H1 (cell line): ENCODE results near the gene LRRTM4. TPM values are rescaled to one million over a fixed set of nuclear protein-coding genes. Genes with fewer than 3 reads are reported as not detected.

ENCODE experiments used
- CTCF ChIA-PET: fragments of 300-600 bp; sonication (Branson Sonifier 250); formaldehyde crosslinking; loops from one replicate; lab custom pipeline; 2021; ENCODE audit not compliant: partially characterized antibody; lab: Charles Lee
- POLR2A ChIA-PET: fragments of 300-600 bp; sonication (Branson Sonifier 250); formaldehyde crosslinking; loops from one replicate; lab custom pipeline; 2021; ENCODE audit warnings: inconsistent platforms; ENCODE audit not compliant: partially characterized antibody; lab: Charles Lee
- DNase-seq, 2 experiments: peaks; one replicate each; pipeline versions ENCODE4 v3.0.0 to v3.0.0-alpha.2; 2010 to 2022; ENCODE audit warnings: low spot score in 2 of 2, low read depth in 1 of 2, mixed read lengths in 1 of 2
- FAIRE-seq: peaks from 2 replicates; lab custom pipeline; 2011; peaks lifted over from hg19 to GRCh38; lab: Jason Lieb, UNC
- H2AFZ ChIP-seq: 2 replicates; pipeline ENCODE4 v1.8.1; 2012; ENCODE audit warnings: low read length, inconsistent platforms
- H2AK5ac ChIP-seq: 2 replicates; pipeline ENCODE4 v1.6.1; 2013; ENCODE audit warnings: low read depth, low read length
- H2BK120ac ChIP-seq: replicated peaks from 2 replicates; pipeline ENCODE3; 2013; ENCODE audit warnings: low read depth, low read length, inconsistent platforms
- H2BK12ac ChIP-seq: 2 replicates; pipeline ENCODE4 v1.6.1; 2013; ENCODE audit warnings: low read depth, low read length
- H2BK15ac ChIP-seq: 2 replicates; pipeline ENCODE4 v1.6.1; 2013; ENCODE audit warnings: low read length
- H2BK20ac ChIP-seq: 2 replicates; pipeline ENCODE4 v1.6.1; 2013; ENCODE audit warnings: low read length
- H2BK5ac ChIP-seq: 2 replicates; pipeline ENCODE4 v1.6.1; 2013; ENCODE audit warnings: low read depth, low read length
- H3K14ac ChIP-seq: 2 replicates; pipeline ENCODE4 v1.6.1; 2013; ENCODE audit warnings: inconsistent platforms; ENCODE audit not compliant: insufficient read length
- H3K18ac ChIP-seq: 2 replicates; pipeline ENCODE4 v1.6.1; 2013; ENCODE audit warnings: low read length; ENCODE audit errors: extremely low read depth
- H3K23ac ChIP-seq: 2 replicates; pipeline ENCODE4 v1.6.1; 2013; ENCODE audit warnings: inconsistent platforms; ENCODE audit not compliant: insufficient read length
- H3K23me2 ChIP-seq: 2 replicates; pipeline ENCODE4 v1.6.1; 2013; ENCODE audit warnings: low read depth, low read length
- H3K27ac ChIP-seq: 2 replicates; pipeline ENCODE4 v1.6.1; 2011; ENCODE audit warnings: low read depth, low read length, inconsistent platforms
- H3K27me3 ChIP-seq, 4 experiments: replicated peaks in 1 of 4; 1 replicate in 1 of 4; 2 replicates in 3 of 4; pipeline versions ENCODE4 v1.6.1 to v1.8.1; 2011 to 2013; ENCODE audit warnings: low read length in 3 of 4, mild to moderate bottlenecking in 3 of 4, inconsistent platforms in 2 of 4, mixed read lengths in 2 of 4, moderate library complexity in 1 of 4; ENCODE audit not compliant: control insufficient read depth in 3 of 4, insufficient read depth in 3 of 4; ENCODE audit errors: extremely low read depth in 1 of 4
- H3K36me3 ChIP-seq, 4 experiments: 2 replicates each; pipeline versions ENCODE4 v1.6.1 to v1.8.1; 2011 to 2013; ENCODE audit warnings: mild to moderate bottlenecking in 4 of 4, low read length in 3 of 4, moderate library complexity in 2 of 4, control low read depth in 1 of 4, inconsistent platforms in 1 of 4; ENCODE audit not compliant: insufficient read depth in 4 of 4, control insufficient read depth in 2 of 4
- H3K4ac ChIP-seq: replicated peaks from 2 replicates; pipeline ENCODE3; 2013; ENCODE audit warnings: low read length, low read depth, mixed read lengths, inconsistent platforms; ENCODE audit not compliant: insufficient read length
- H3K4me1 ChIP-seq, 4 experiments: replicated peaks in 1 of 4; 1 replicate in 1 of 4; 2 replicates in 3 of 4; pipeline versions ENCODE4 v1.6.1 to v1.8.1; 2011 to 2013; ENCODE audit warnings: low read length in 3 of 4, inconsistent platforms in 2 of 4, mixed read lengths in 1 of 4; ENCODE audit not compliant: insufficient read depth in 4 of 4, control insufficient read depth in 3 of 4
- H3K4me2 ChIP-seq, 2 experiments: 2 replicates each; pipeline versions ENCODE4 v1.6.1 to v1.8.1; 2011 to 2013; ENCODE audit warnings: low read depth in 2 of 2, low read length in 2 of 2, control low read depth in 1 of 2, inconsistent platforms in 1 of 2, mild to moderate bottlenecking in 1 of 2; ENCODE audit not compliant: insufficient read depth in 1 of 2
- H3K4me3 ChIP-seq, 4 experiments: fragments of 200-600, 300-600 bp in 1 of 4; sonication (generic), shearing (Covaris generic), sonication (Bioruptor Twin) in 1 of 4; 2 replicates each; pipeline versions ENCODE4 v1.5.1 to v1.8.1; 2011 to 2016; ENCODE audit warnings: low read length in 4 of 4, low read depth in 3 of 4, control low read depth in 2 of 4, inconsistent platforms in 2 of 4, mild to moderate bottlenecking in 2 of 4, mixed read lengths in 1 of 4, moderate library complexity in 1 of 4; ENCODE audit not compliant: insufficient read depth in 2 of 4; ENCODE audit errors: extremely low read depth in 1 of 4
- H3K56ac ChIP-seq: replicated peaks from 2 replicates; pipeline ENCODE3; 2013; ENCODE audit warnings: low read depth, mild to moderate bottlenecking, mixed read lengths, low read length, inconsistent platforms; ENCODE audit not compliant: insufficient read length
- H3K79me1 ChIP-seq: 2 replicates; pipeline ENCODE4 v1.6.1; 2013; ENCODE audit warnings: low read depth, low read length, control low read depth
- H3K79me2 ChIP-seq, 2 experiments: 2 replicates each; pipeline versions ENCODE4 v1.6.1 to v1.8.1; 2012 to 2013; ENCODE audit warnings: low read length in 2 of 2, mild to moderate bottlenecking in 2 of 2, inconsistent platforms in 1 of 2; ENCODE audit not compliant: insufficient read depth in 2 of 2, control insufficient read depth in 1 of 2
- H3K9ac ChIP-seq, 4 experiments: replicated peaks in 1 of 4; 1 replicate in 1 of 4; 2 replicates in 3 of 4; pipeline versions ENCODE4 v1.6.1 to v1.8.1; 2011 to 2013; ENCODE audit warnings: low read depth in 3 of 4, low read length in 3 of 4, control low read depth in 2 of 4, mild to moderate bottlenecking in 2 of 4, moderate library complexity in 2 of 4, inconsistent platforms in 1 of 4; ENCODE audit errors: extremely low read depth in 1 of 4
- H3K9me3 ChIP-seq, 2 experiments: 2 replicates each; pipeline versions ENCODE4 v1.6.1 to v1.8.1; 2012 to 2013; ENCODE audit warnings: mild to moderate bottlenecking in 2 of 2, moderate library complexity in 2 of 2, control low read depth in 1 of 2, inconsistent platforms in 1 of 2, low read depth in 1 of 2, low read length in 1 of 2, mixed read lengths in 1 of 2; ENCODE audit not compliant: insufficient read depth in 2 of 2
- H4K20me1 ChIP-seq, 2 experiments: replicated peaks in 1 of 2; 2 replicates each; pipeline versions ENCODE3 to v1.8.1; 2011 to 2013; ENCODE audit warnings: inconsistent platforms in 2 of 2, low read length in 2 of 2, mild to moderate bottlenecking in 1 of 2; ENCODE audit not compliant: insufficient read depth in 2 of 2, control insufficient read depth in 1 of 2
- H4K5ac ChIP-seq: 2 replicates; pipeline ENCODE4 v1.6.1; 2013; ENCODE audit warnings: low read length, low read depth, mixed read lengths, inconsistent platforms; ENCODE audit not compliant: insufficient read length
- H4K8ac ChIP-seq: 2 replicates; pipeline ENCODE4 v1.8.0; 2013; ENCODE audit warnings: mild to moderate bottlenecking, moderate library complexity, low read length, inconsistent platforms; ENCODE audit not compliant: insufficient read depth; ENCODE audit errors: extremely low read depth
- H4K91ac ChIP-seq: replicated peaks from 2 replicates; pipeline ENCODE3; 2013; ENCODE audit warnings: low read length, mixed read lengths, inconsistent platforms; ENCODE audit not compliant: insufficient read length
- JUND ChIP-seq: IDR thresholded peaks from 2 replicates; pipeline ENCODE4 v1.6.1; 2011; ENCODE audit warnings: mild to moderate bottlenecking, improper control_type of control experiment, low read length
- TAF1 ChIP-seq: IDR thresholded peaks from 2 replicates; pipeline ENCODE4 v1.6.1; 2011; ENCODE audit warnings: mild to moderate bottlenecking, low read depth, low read length
- WGBS, 2 experiments: shearing (Covaris generic) in 1 of 2; methylation state at CpG; one replicate each; pipeline versions ENCODE4 v1.1.6 to v1.1.7; 2013 to 2015; ENCODE audit warnings: low lambda C conversion rate in 2 of 2, mixed read lengths in 2 of 2, inconsistent platforms in 1 of 2, low coverage in 1 of 2, missing lambda C conversion rate in 1 of 2; ENCODE audit not compliant: insufficient replicate concordance in 2 of 2, insufficient coverage in 1 of 2, insufficient read length in 1 of 2; ENCODE audit errors: extremely low coverage in 1 of 2, missing lambda C conversion rate in 1 of 2; 5-methylcytosine and 5-hydroxymethylcytosine counted together
- polyA plus RNA-seq, 7 experiments: library from polyadenylated mRNA; depleted of rRNA in 3 of 7; stranded (reverse) in 5 of 7; unstranded in 2 of 7; fragments of >200 nt in 5 of 7; fragments of 200-250 nt in 2 of 7; gene quantifications; 1 replicate in 5 of 7; 2 replicates in 1 of 7; 4 replicates in 1 of 7; pipeline versions ENCODE4 v1.2.1 to v1.2.3, GENCODE V29; 2011 to 2013; ENCODE audit warnings: missing spikeins in 2 of 7, mixed read lengths in 2 of 7
- total RNA-seq: library from RNA; stranded (reverse); fragmentation: NEBNext Ultra II Directional; extraction: Animal tissue kit (Norgen Biotek cat#: 25700); gene quantifications from 2 replicates; pipeline ENCODE4 v1.2.1, GENCODE V29; 2021

Gene LRRTM4
- total and polyA plus RNA-seq, 2 of the 8 experiments (the other 6 are each of a cell fraction or from before 2014, with no cell fraction given): 3.6 to 9.5 TPM

- Histone ChIP-seq H3K18ac (no peak overlapping the region), H3K79me1 (no peaks in the 10 kb centered on the region), H3K4me3 (no peak overlapping the region), H3K27me3 (no peaks in the 10 kb centered on the region), H2BK12ac (no peak overlapping the region), H2AFZ (no peak overlapping the region), H2BK5ac (no peak overlapping the region), H4K8ac (no peak overlapping the region), H4K91ac (no peak overlapping the region), H4K5ac (no peak overlapping the region), H3K4me1 (no peaks in the 10 kb centered on the region), H4K20me1 (no peaks in the 10 kb centered on the region), H3K56ac (no peak overlapping the region), H3K9ac (no peak overlapping the region), H3K4ac (no peak overlapping the region), H3K9me3 (no peaks in the 10 kb centered on the region), H3K27ac (no peak overlapping the region), H2BK20ac (no peak overlapping the region), H3K14ac (no peak overlapping the region), H3K23ac (no peak overlapping the region), H3K79me2 (no peaks in the 10 kb centered on the region), H2BK15ac (no peak overlapping the region), H2AK5ac (no peak overlapping the region), H2BK120ac (no peak overlapping the region), H3K23me2 (no peaks in the 10 kb centered on the region), H3K4me2 (no peak overlapping the region), H3K36me3 (no peaks in the 10 kb centered on the region)
- POLR2A ChIA-PET: no interaction called here
- FAIRE-seq (no peak), DNase-seq (no peak)
- no peak for TF ChIP-seq JUND
- no peak for TF ChIP-seq TAF1
- CTCF ChIA-PET: interaction anchor here (0.9 kb wide), 1 partner anchor 17 kb away, joined by 3 read pairs; no protein-coding TSS in a partner anchor
- 82% methylated on average over 1 of the region's 1 CpG; no CpG with 5 or more reads in 1 of the 2 experiments for WGBS, 2 experiments
Measured at GRCh38 chr2:77191665-77192064, 330.5 kb downstream of the LRRTM4 start.
